Measurements from ENCODE around the gene TOP1.
"Not testable (repeated sequence)": the region's sequence is repeated elsewhere in the genome, so short reads cannot be mapped to it uniquely, and the experiment has no call there.

Gene TOP1

GRCh38 chr20:40996326-40996725 lies 32.3 kb upstream of the TOP1 start:
- H3K4me3 ChIP-seq (ENCODE audit: low read depth, low read length), result no peak overlapping the region
- no peak for DNase-seq (ENCODE audit: low read depth)

GRCh38 chr20:40997116-40997515 lies 31.5 kb upstream of the TOP1 start:
- TF ChIP-seq CTCF (IDR thresholded peaks at IDR 0.05; ENCODE audit: insufficient read depth, low read depth, low read length, missing control alignments), result no peak
- H3K4me3 ChIP-seq (ENCODE audit: low read depth, low read length), result no peak overlapping the region
- DNase-seq (ENCODE audit: low read depth), result no peak

More at GRCh38 chr20:40996326-40996725, 32.3 kb upstream of the TOP1 start:
- TF ChIP-seq CTCF (IDR thresholded peaks at IDR 0.05; ENCODE audit: insufficient read depth, low read depth, low read length, missing control alignments), result no peak

GRCh38 chr20:40999841-41000240 lies 28.8 kb upstream of the TOP1 start:
- DNase-seq (ENCODE audit: low read depth), result no peak
- TF ChIP-seq CTCF (IDR thresholded peaks at IDR 0.05; ENCODE audit: insufficient read depth, low read depth, low read length, missing control alignments), result no peak
- no peak overlapping the region for H3K4me3 ChIP-seq (ENCODE audit: low read depth, low read length)

- TF ChIP-seq CTCF (IDR thresholded peaks at IDR 0.05; ENCODE audit: insufficient read depth, low read depth, low read length, missing control alignments), result no peak
- DNase-seq (ENCODE audit: low read depth), result no peak
- H3K4me3 ChIP-seq (ENCODE audit: low read depth, low read length), result no peak overlapping the region
Observed at GRCh38 chr20:41000628-41001027, 28.0 kb upstream of the TOP1 start.

GRCh38 chr20:41001497-41001896 lies 27.1 kb upstream of the TOP1 start:
- H3K4me3 ChIP-seq (ENCODE audit: low read depth, low read length), result no peak overlapping the region
- no peak for DNase-seq (ENCODE audit: low read depth)
- TF ChIP-seq CTCF (IDR thresholded peaks at IDR 0.05; ENCODE audit: insufficient read depth, low read depth, low read length, missing control alignments), result no peak

GRCh38 chr20:41002842-41003142 lies 25.8 kb upstream of the TOP1 start:
- TF ChIP-seq CTCF (IDR thresholded peaks at IDR 0.05; ENCODE audit: insufficient read depth, low read depth, low read length, missing control alignments), result no peak
- DNase-seq (ENCODE audit: low read depth), result no peak
- no peak overlapping the region for H3K4me3 ChIP-seq (ENCODE audit: low read depth, low read length)

GRCh38 chr20:41003143-41003935 lies 25.3 kb upstream of the TOP1 start:
- no peak for DNase-seq (ENCODE audit: low read depth)
- no peak overlapping the region for H3K4me3 ChIP-seq (ENCODE audit: low read depth, low read length)
- TF ChIP-seq CTCF (IDR thresholded peaks at IDR 0.05; ENCODE audit: insufficient read depth, low read depth, low read length, missing control alignments), result no peak

- DNase-seq (ENCODE audit: low read depth); H3K4me3 ChIP-seq (ENCODE audit: low read depth, low read length): not testable (repeated sequence)
Observed at GRCh38 chr20:41003936-41004294, 24.7 kb upstream of the TOP1 start.

All from GM12865 (cell line).